ENCODE data around the gene PSPH.

DNA sequence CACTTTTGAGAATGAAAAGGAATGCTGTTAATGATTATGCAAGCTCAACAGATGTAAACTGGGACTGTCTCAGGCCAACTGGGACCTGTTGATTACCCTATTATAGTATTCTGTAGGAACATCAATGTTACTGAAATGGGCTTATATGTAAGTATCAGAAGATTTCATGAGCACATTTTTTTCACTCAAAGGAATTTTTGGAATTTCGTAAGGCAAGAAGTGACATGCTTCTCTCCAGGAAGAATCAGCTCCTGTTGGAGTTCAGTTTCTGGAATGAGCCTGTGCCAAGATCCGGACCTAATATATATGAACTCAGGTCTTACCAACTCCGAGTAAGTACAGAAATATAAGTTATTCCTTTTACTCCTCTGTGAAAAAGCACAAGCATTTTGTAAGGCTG lies 67.7 kb downstream of the PSPH start:
- TF ChIP-seq POLR2A (IDR thresholded peaks at IDR 0.05): no peak
- TF ChIP-seq, protein P1, sequence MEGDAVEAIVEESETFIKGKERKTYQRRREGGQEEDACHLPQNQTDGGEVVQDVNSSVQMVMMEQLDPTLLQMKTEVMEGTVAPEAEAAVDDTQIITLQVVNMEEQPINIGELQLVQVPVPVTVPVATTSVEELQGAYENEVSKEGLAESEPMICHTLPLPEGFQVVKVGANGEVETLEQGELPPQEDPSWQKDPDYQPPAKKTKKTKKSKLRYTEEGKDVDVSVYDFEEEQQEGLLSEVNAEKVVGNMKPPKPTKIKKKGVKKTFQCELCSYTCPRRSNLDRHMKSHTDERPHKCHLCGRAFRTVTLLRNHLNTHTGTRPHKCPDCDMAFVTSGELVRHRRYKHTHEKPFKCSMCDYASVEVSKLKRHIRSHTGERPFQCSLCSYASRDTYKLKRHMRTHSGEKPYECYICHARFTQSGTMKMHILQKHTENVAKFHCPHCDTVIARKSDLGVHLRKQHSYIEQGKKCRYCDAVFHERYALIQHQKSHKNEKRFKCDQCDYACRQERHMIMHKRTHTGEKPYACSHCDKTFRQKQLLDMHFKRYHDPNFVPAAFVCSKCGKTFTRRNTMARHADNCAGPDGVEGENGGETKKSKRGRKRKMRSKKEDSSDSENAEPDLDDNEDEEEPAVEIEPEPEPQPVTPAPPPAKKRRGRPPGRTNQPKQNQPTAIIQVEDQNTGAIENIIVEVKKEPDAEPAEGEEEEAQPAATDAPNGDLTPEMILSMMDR (IDR thresholded peaks at IDR 0.05): no peak

Data from adrenal gland (tissue), 5 donors.